Measurements from ENCODE around the gene PEX12.

DNA sequence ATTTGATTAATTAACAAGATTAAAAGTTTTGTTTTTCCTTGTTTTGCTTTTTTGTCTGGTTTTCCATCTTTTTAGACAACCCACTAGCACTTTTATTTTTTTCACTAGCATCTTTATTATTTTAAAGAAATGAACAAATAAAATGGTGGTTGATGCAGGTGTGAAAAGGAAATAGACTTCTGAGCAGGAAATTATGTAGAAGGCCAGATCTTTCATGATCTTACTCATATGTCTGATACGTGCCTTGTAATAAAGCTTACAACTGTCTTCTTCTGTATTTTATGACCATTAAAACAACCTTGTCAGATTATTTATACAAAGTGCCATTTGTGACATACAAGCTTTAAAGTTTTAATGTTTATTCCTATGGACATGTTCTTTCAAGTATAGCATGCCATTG, 47.2 kb downstream of the PEX12 start:
- TF ChIP-seq, protein P1, sequence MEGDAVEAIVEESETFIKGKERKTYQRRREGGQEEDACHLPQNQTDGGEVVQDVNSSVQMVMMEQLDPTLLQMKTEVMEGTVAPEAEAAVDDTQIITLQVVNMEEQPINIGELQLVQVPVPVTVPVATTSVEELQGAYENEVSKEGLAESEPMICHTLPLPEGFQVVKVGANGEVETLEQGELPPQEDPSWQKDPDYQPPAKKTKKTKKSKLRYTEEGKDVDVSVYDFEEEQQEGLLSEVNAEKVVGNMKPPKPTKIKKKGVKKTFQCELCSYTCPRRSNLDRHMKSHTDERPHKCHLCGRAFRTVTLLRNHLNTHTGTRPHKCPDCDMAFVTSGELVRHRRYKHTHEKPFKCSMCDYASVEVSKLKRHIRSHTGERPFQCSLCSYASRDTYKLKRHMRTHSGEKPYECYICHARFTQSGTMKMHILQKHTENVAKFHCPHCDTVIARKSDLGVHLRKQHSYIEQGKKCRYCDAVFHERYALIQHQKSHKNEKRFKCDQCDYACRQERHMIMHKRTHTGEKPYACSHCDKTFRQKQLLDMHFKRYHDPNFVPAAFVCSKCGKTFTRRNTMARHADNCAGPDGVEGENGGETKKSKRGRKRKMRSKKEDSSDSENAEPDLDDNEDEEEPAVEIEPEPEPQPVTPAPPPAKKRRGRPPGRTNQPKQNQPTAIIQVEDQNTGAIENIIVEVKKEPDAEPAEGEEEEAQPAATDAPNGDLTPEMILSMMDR (conservative IDR thresholded peaks at IDR 0.05; ENCODE audit: low read length): no peak
- no peak for TF ChIP-seq EZH2phosphoT487 (IDR thresholded peaks at IDR 0.05; ENCODE audit: borderline replicate concordance, low read depth, low read length)
